ENCODE data around the gene COL4A6. TPM values are rescaled to one million over a fixed set of nuclear protein-coding genes. Genes with fewer than 3 reads are reported as not detected.

Gene COL4A6
- total and polyA plus RNA-seq, 2 experiments from 2014 or later = 40.1 to 95.2 TPM

- no peak overlapping the region for H3K4me3 ChIP-seq
- no peak for TF ChIP-seq CTCF (IDR thresholded peaks at IDR 0.05; ENCODE audit: low read depth, low read length)
- H3K4me1 ChIP-seq (ENCODE audit: low read depth) = no peaks in the 10 kb centered on the region
- no peak overlapping the region for H3K27ac ChIP-seq
- DNase-seq (ENCODE audit: low read depth in 1 of 2, low spot score in 1 of 2) = peak in 1 of 2 donors; percentile 21
- no peaks in the 10 kb centered on the region for H3K27me3 ChIP-seq
- H3K9me3 ChIP-seq (ENCODE audit: low read depth) = no peaks in the 10 kb centered on the region
- H3K36me3 ChIP-seq = no peaks in the 10 kb centered on the region
These were observed 167.4 kb downstream of the COL4A6 start for GRCh38 chrX:108270739-108271396.

GRCh38 chrX:108270280-108270679 lies 167.9 kb downstream of the COL4A6 start:
- no peak for TF ChIP-seq CTCF (IDR thresholded peaks at IDR 0.05; ENCODE audit: low read depth, low read length)
- no peaks in the 10 kb centered on the region for H3K4me1 ChIP-seq (ENCODE audit: low read depth)
- H3K9me3 ChIP-seq (ENCODE audit: low read depth) = no peaks in the 10 kb centered on the region
- H3K27me3 ChIP-seq = no peaks in the 10 kb centered on the region
- H3K36me3 ChIP-seq = no peaks in the 10 kb centered on the region
- DNase-seq (ENCODE audit: low read depth in 1 of 2, low spot score in 1 of 2) = no peak
- no peak overlapping the region for H3K27ac ChIP-seq
- H3K4me3 ChIP-seq = no peak overlapping the region

- H3K9me3 ChIP-seq (ENCODE audit: low read depth) = no peaks in the 10 kb centered on the region
- H3K4me3 ChIP-seq = no peak overlapping the region
- no peaks in the 10 kb centered on the region for H3K27me3 ChIP-seq
- H3K4me1 ChIP-seq (ENCODE audit: low read depth) = no peaks in the 10 kb centered on the region
- no peak for DNase-seq (ENCODE audit: low read depth in 1 of 2, low spot score in 1 of 2)
- no peaks in the 10 kb centered on the region for H3K36me3 ChIP-seq
- no peak for TF ChIP-seq CTCF (IDR thresholded peaks at IDR 0.05; ENCODE audit: low read depth, low read length)
- H3K27ac ChIP-seq = no peak overlapping the region
These were observed 169.7 kb downstream of the COL4A6 start for GRCh38 chrX:108268434-108269080.

- Histone ChIP-seq H3K4me1 (ENCODE audit: low read depth) (no peaks in the 10 kb centered on the region), H3K4me3 (no peak overlapping the region), H3K36me3 (no peaks in the 10 kb centered on the region), H3K27ac (no peak overlapping the region), H3K9me3 (ENCODE audit: low read depth) (no peaks in the 10 kb centered on the region), H3K27me3 (no peaks in the 10 kb centered on the region)
- no peak for TF ChIP-seq CTCF (IDR thresholded peaks at IDR 0.05; ENCODE audit: low read depth, low read length)
- DNase-seq (ENCODE audit: low read depth in 1 of 2, low spot score in 1 of 2) = no peak
These were observed 170.7 kb downstream of the COL4A6 start for GRCh38 chrX:108267557-108267956.

GRCh38 chrX:108264376-108264775 lies 173.8 kb downstream of the COL4A6 start:
- no peak for DNase-seq (ENCODE audit: low read depth in 1 of 2, low spot score in 1 of 2)
- H3K27me3 ChIP-seq = no peaks in the 10 kb centered on the region
- no peak overlapping the region for H3K27ac ChIP-seq
- H3K9me3 ChIP-seq (ENCODE audit: low read depth) = no peaks in the 10 kb centered on the region
- no peak for TF ChIP-seq CTCF (IDR thresholded peaks at IDR 0.05; ENCODE audit: low read depth, low read length)
- H3K4me3 ChIP-seq = no peak overlapping the region
- H3K36me3 ChIP-seq = no peaks in the 10 kb centered on the region
- H3K4me1 ChIP-seq (ENCODE audit: low read depth) = no peaks in the 10 kb centered on the region
